H1 (cell line): ENCODE results near the gene DEPDC4. TPM values are rescaled to one million over a fixed set of nuclear protein-coding genes. Genes with fewer than 3 reads are reported as not detected.

Experiments
- CTCF ChIA-PET: fragments of 300-600 bp; sonication (Branson Sonifier 250); formaldehyde crosslinking; loops from one replicate; lab custom pipeline; 2021; ENCODE audit not compliant: partially characterized antibody; lab: Charles Lee
- POLR2A ChIA-PET: fragments of 300-600 bp; sonication (Branson Sonifier 250); formaldehyde crosslinking; loops from one replicate; lab custom pipeline; 2021; ENCODE audit warnings: inconsistent platforms; ENCODE audit not compliant: partially characterized antibody; lab: Charles Lee
- DNase-seq, 2 experiments: peaks; one replicate each; pipeline versions ENCODE4 v3.0.0 to v3.0.0-alpha.2; 2010 to 2022; ENCODE audit warnings: low spot score in 2 of 2, low read depth in 1 of 2, mixed read lengths in 1 of 2
- FAIRE-seq: peaks from 2 replicates; lab custom pipeline; 2011; peaks lifted over from hg19 to GRCh38; lab: Jason Lieb, UNC
- H2AFZ ChIP-seq: 2 replicates; pipeline ENCODE4 v1.8.1; 2012; ENCODE audit warnings: low read length, inconsistent platforms
- H2AK5ac ChIP-seq: 2 replicates; pipeline ENCODE4 v1.6.1; 2013; ENCODE audit warnings: low read depth, low read length
- H2BK120ac ChIP-seq: replicated peaks from 2 replicates; pipeline ENCODE3; 2013; ENCODE audit warnings: low read depth, low read length, inconsistent platforms
- H2BK12ac ChIP-seq: 2 replicates; pipeline ENCODE4 v1.6.1; 2013; ENCODE audit warnings: low read depth, low read length
- H2BK15ac ChIP-seq: 2 replicates; pipeline ENCODE4 v1.6.1; 2013; ENCODE audit warnings: low read length
- H2BK20ac ChIP-seq: 2 replicates; pipeline ENCODE4 v1.6.1; 2013; ENCODE audit warnings: low read length
- H2BK5ac ChIP-seq: 2 replicates; pipeline ENCODE4 v1.6.1; 2013; ENCODE audit warnings: low read depth, low read length
- H3K14ac ChIP-seq: 2 replicates; pipeline ENCODE4 v1.6.1; 2013; ENCODE audit warnings: inconsistent platforms; ENCODE audit not compliant: insufficient read length
- H3K18ac ChIP-seq: 2 replicates; pipeline ENCODE4 v1.6.1; 2013; ENCODE audit warnings: low read length; ENCODE audit errors: extremely low read depth
- H3K23ac ChIP-seq: 2 replicates; pipeline ENCODE4 v1.6.1; 2013; ENCODE audit warnings: inconsistent platforms; ENCODE audit not compliant: insufficient read length
- H3K23me2 ChIP-seq: 2 replicates; pipeline ENCODE4 v1.6.1; 2013; ENCODE audit warnings: low read depth, low read length
- H3K27ac ChIP-seq: 2 replicates; pipeline ENCODE4 v1.6.1; 2011; ENCODE audit warnings: low read depth, low read length, inconsistent platforms
- H3K27me3 ChIP-seq, 4 experiments: replicated peaks in 1 of 4; 1 replicate in 1 of 4; 2 replicates in 3 of 4; pipeline versions ENCODE4 v1.6.1 to v1.8.1; 2011 to 2013; ENCODE audit warnings: low read length in 3 of 4, mild to moderate bottlenecking in 3 of 4, inconsistent platforms in 2 of 4, mixed read lengths in 2 of 4, moderate library complexity in 1 of 4; ENCODE audit not compliant: control insufficient read depth in 3 of 4, insufficient read depth in 3 of 4; ENCODE audit errors: extremely low read depth in 1 of 4
- H3K36me3 ChIP-seq, 4 experiments: 2 replicates each; pipeline versions ENCODE4 v1.6.1 to v1.8.1; 2011 to 2013; ENCODE audit warnings: mild to moderate bottlenecking in 4 of 4, low read length in 3 of 4, moderate library complexity in 2 of 4, control low read depth in 1 of 4, inconsistent platforms in 1 of 4; ENCODE audit not compliant: insufficient read depth in 4 of 4, control insufficient read depth in 2 of 4
- H3K4ac ChIP-seq: replicated peaks from 2 replicates; pipeline ENCODE3; 2013; ENCODE audit warnings: low read length, low read depth, mixed read lengths, inconsistent platforms; ENCODE audit not compliant: insufficient read length
- H3K4me1 ChIP-seq, 4 experiments: replicated peaks in 1 of 4; 1 replicate in 1 of 4; 2 replicates in 3 of 4; pipeline versions ENCODE4 v1.6.1 to v1.8.1; 2011 to 2013; ENCODE audit warnings: low read length in 3 of 4, inconsistent platforms in 2 of 4, mixed read lengths in 1 of 4; ENCODE audit not compliant: insufficient read depth in 4 of 4, control insufficient read depth in 3 of 4
- H3K4me2 ChIP-seq, 2 experiments: 2 replicates each; pipeline versions ENCODE4 v1.6.1 to v1.8.1; 2011 to 2013; ENCODE audit warnings: low read depth in 2 of 2, low read length in 2 of 2, control low read depth in 1 of 2, inconsistent platforms in 1 of 2, mild to moderate bottlenecking in 1 of 2; ENCODE audit not compliant: insufficient read depth in 1 of 2
- H3K4me3 ChIP-seq, 4 experiments: fragments of 200-600, 300-600 bp in 1 of 4; sonication (generic), shearing (Covaris generic), sonication (Bioruptor Twin) in 1 of 4; 2 replicates each; pipeline versions ENCODE4 v1.5.1 to v1.8.1; 2011 to 2016; ENCODE audit warnings: low read length in 4 of 4, low read depth in 3 of 4, control low read depth in 2 of 4, inconsistent platforms in 2 of 4, mild to moderate bottlenecking in 2 of 4, mixed read lengths in 1 of 4, moderate library complexity in 1 of 4; ENCODE audit not compliant: insufficient read depth in 2 of 4; ENCODE audit errors: extremely low read depth in 1 of 4
- H3K56ac ChIP-seq: replicated peaks from 2 replicates; pipeline ENCODE3; 2013; ENCODE audit warnings: low read depth, mild to moderate bottlenecking, mixed read lengths, low read length, inconsistent platforms; ENCODE audit not compliant: insufficient read length
- H3K79me1 ChIP-seq: 2 replicates; pipeline ENCODE4 v1.6.1; 2013; ENCODE audit warnings: low read depth, low read length, control low read depth
- H3K79me2 ChIP-seq, 2 experiments: 2 replicates each; pipeline versions ENCODE4 v1.6.1 to v1.8.1; 2012 to 2013; ENCODE audit warnings: low read length in 2 of 2, mild to moderate bottlenecking in 2 of 2, inconsistent platforms in 1 of 2; ENCODE audit not compliant: insufficient read depth in 2 of 2, control insufficient read depth in 1 of 2
- H3K9ac ChIP-seq, 4 experiments: replicated peaks in 1 of 4; 1 replicate in 1 of 4; 2 replicates in 3 of 4; pipeline versions ENCODE4 v1.6.1 to v1.8.1; 2011 to 2013; ENCODE audit warnings: low read depth in 3 of 4, low read length in 3 of 4, control low read depth in 2 of 4, mild to moderate bottlenecking in 2 of 4, moderate library complexity in 2 of 4, inconsistent platforms in 1 of 4; ENCODE audit errors: extremely low read depth in 1 of 4
- H3K9me3 ChIP-seq, 2 experiments: 2 replicates each; pipeline versions ENCODE4 v1.6.1 to v1.8.1; 2012 to 2013; ENCODE audit warnings: mild to moderate bottlenecking in 2 of 2, moderate library complexity in 2 of 2, control low read depth in 1 of 2, inconsistent platforms in 1 of 2, low read depth in 1 of 2, low read length in 1 of 2, mixed read lengths in 1 of 2; ENCODE audit not compliant: insufficient read depth in 2 of 2
- H4K20me1 ChIP-seq, 2 experiments: replicated peaks in 1 of 2; 2 replicates each; pipeline versions ENCODE3 to v1.8.1; 2011 to 2013; ENCODE audit warnings: inconsistent platforms in 2 of 2, low read length in 2 of 2, mild to moderate bottlenecking in 1 of 2; ENCODE audit not compliant: insufficient read depth in 2 of 2, control insufficient read depth in 1 of 2
- H4K5ac ChIP-seq: 2 replicates; pipeline ENCODE4 v1.6.1; 2013; ENCODE audit warnings: low read length, low read depth, mixed read lengths, inconsistent platforms; ENCODE audit not compliant: insufficient read length
- H4K8ac ChIP-seq: 2 replicates; pipeline ENCODE4 v1.8.0; 2013; ENCODE audit warnings: mild to moderate bottlenecking, moderate library complexity, low read length, inconsistent platforms; ENCODE audit not compliant: insufficient read depth; ENCODE audit errors: extremely low read depth
- H4K91ac ChIP-seq: replicated peaks from 2 replicates; pipeline ENCODE3; 2013; ENCODE audit warnings: low read length, mixed read lengths, inconsistent platforms; ENCODE audit not compliant: insufficient read length
- BCL11A ChIP-seq, 2 experiments: IDR thresholded peaks; one replicate each; pipeline ENCODE4 v1.6.1; 2011; ENCODE audit warnings: low read depth in 2 of 2, low read length in 2 of 2, mild to moderate bottlenecking in 2 of 2
- BRCA1 ChIP-seq: IDR thresholded peaks from 2 replicates; pipeline ENCODE4 v1.6.1; 2012; ENCODE audit warnings: low read depth, low read length, improper control_type of control experiment
- GTF2F1 ChIP-seq: IDR thresholded peaks from 2 replicates; pipeline ENCODE4 v1.6.1; 2012; ENCODE audit warnings: low read depth, low read length, improper control_type of control experiment, borderline replicate concordance
- POLR2AphosphoS5 ChIP-seq: IDR thresholded peaks from 2 replicates; pipeline ENCODE4 v1.6.1; 2011; ENCODE audit warnings: low read depth, low read length
- RBBP5 ChIP-seq: IDR thresholded peaks from 2 replicates; pipeline ENCODE4 v1.7.1; 2012; ENCODE audit warnings: low read depth, mild to moderate bottlenecking, inconsistent platforms, low read length, moderate library complexity, borderline replicate concordance
- SIRT6 ChIP-seq: IDR thresholded peaks from one replicate; pipeline ENCODE4 v1.7.1; 2012; ENCODE audit warnings: low read length, inconsistent platforms
- TAF1 ChIP-seq: IDR thresholded peaks from 2 replicates; pipeline ENCODE4 v1.6.1; 2011; ENCODE audit warnings: mild to moderate bottlenecking, low read depth, low read length
- TBP ChIP-seq: IDR thresholded peaks from 2 replicates; pipeline ENCODE4 v1.6.1; 2011; ENCODE audit warnings: low read depth, low read length, improper control_type of control experiment
- ZNF274 ChIP-seq: IDR thresholded peaks from 2 replicates; pipeline ENCODE4 v1.7.0; 2012; ENCODE audit warnings: low read length, borderline replicate concordance; ENCODE audit errors: extremely low read depth
- WGBS, 2 experiments: shearing (Covaris generic) in 1 of 2; methylation state at CpG; one replicate each; pipeline versions ENCODE4 v1.1.6 to v1.1.7; 2013 to 2015; ENCODE audit warnings: low lambda C conversion rate in 2 of 2, mixed read lengths in 2 of 2, inconsistent platforms in 1 of 2, low coverage in 1 of 2, missing lambda C conversion rate in 1 of 2; ENCODE audit not compliant: insufficient replicate concordance in 2 of 2, insufficient coverage in 1 of 2, insufficient read length in 1 of 2; ENCODE audit errors: extremely low coverage in 1 of 2, missing lambda C conversion rate in 1 of 2; 5-methylcytosine and 5-hydroxymethylcytosine counted together
- polyA plus RNA-seq, 7 experiments: library from polyadenylated mRNA; depleted of rRNA in 3 of 7; stranded (reverse) in 5 of 7; unstranded in 2 of 7; fragments of >200 nt in 5 of 7; fragments of 200-250 nt in 2 of 7; gene quantifications; 1 replicate in 5 of 7; 2 replicates in 1 of 7; 4 replicates in 1 of 7; pipeline versions ENCODE4 v1.2.1 to v1.2.3, GENCODE V29; 2011 to 2013; ENCODE audit warnings: missing spikeins in 2 of 7, mixed read lengths in 2 of 7
- total RNA-seq: library from RNA; stranded (reverse); fragmentation: NEBNext Ultra II Directional; extraction: Animal tissue kit (Norgen Biotek cat#: 25700); gene quantifications from 2 replicates; pipeline ENCODE4 v1.2.1, GENCODE V29; 2021

The DEPDC4 gene
- total and polyA plus RNA-seq, 2 of the 8 experiments (the other 6 are each of a cell fraction or from before 2014, with no cell fraction given): 0.80 to 3.8 TPM

GRCh38 chr12:100197486-100197885 is 69.4 kb downstream of the DEPDC4 start:
- ChIA-PET CTCF (no interaction called here), POLR2A (interaction anchor here (1.2 to 1.9 kb wide), 2 partner anchors 46 to 51 kb away, joined by 3 to 4 read pairs; no protein-coding TSS in a partner anchor)
- H2BK5ac ChIP-seq: no peak overlapping the region
- no peak overlapping the region for H3K14ac ChIP-seq
- H4K91ac ChIP-seq: no peak overlapping the region
- no peak overlapping the region for H2AFZ ChIP-seq
- H3K56ac ChIP-seq: no peak overlapping the region
- no peak overlapping the region for H3K4me2 ChIP-seq
- no peaks in the 10 kb centered on the region for H3K9me3 ChIP-seq
- H3K27me3 ChIP-seq: no peaks in the 10 kb centered on the region
- FAIRE-seq: no peak
- no peak overlapping the region for H4K5ac ChIP-seq
- 92% methylated on average over 4 of the region's 4 CpGs; no CpG with 5 or more reads in 1 of the 2 experiments for WGBS, 2 experiments
- H3K9ac ChIP-seq: no peak overlapping the region
- no peak overlapping the region for H2BK20ac ChIP-seq
- H4K8ac ChIP-seq: no peak overlapping the region
- H4K20me1 ChIP-seq: no peaks in the 10 kb centered on the region
- H3K23me2 ChIP-seq: peaks cover 9% of the 10 kb centered on the region; the same call in 1 of the 2 replicates
- no peaks in the 10 kb centered on the region; the same call in 1 of the 2 replicates for H3K79me1 ChIP-seq
- no peak overlapping the region for H3K4ac ChIP-seq
- H3K23ac ChIP-seq: no peak overlapping the region
- H3K4me3 ChIP-seq: no peak overlapping the region
- no peak overlapping the region for H2BK12ac ChIP-seq
- peaks cover 0 to 9% (median 3%) of the 10 kb centered on the region in 4 experiments; a peak in 3 of 8 replicates for H3K36me3 ChIP-seq
- H2BK120ac ChIP-seq: no peak overlapping the region
- no peak overlapping the region for H2AK5ac ChIP-seq
- TF ChIP-seq RBBP5: no peak
- TF ChIP-seq SIRT6: no peak
- no peak for TF ChIP-seq POLR2AphosphoS5
- TF ChIP-seq BRCA1: no peak
- TF ChIP-seq TBP: no peak
- TF ChIP-seq ZNF274: no peak
- no peak for TF ChIP-seq GTF2F1
- TF ChIP-seq TAF1: no peak
- TF ChIP-seq BCL11A (IDR thresholded peaks at IDR 0.05; ENCODE audit: low read depth in 2 of 2, low read length in 2 of 2): no peak
- peaks cover 0 to 3% (median 0%) of the 10 kb centered on the region in 4 experiments; a peak in 2 of 7 replicates for H3K4me1 ChIP-seq
- H2BK15ac ChIP-seq: no peak overlapping the region
- H3K79me2 ChIP-seq: peaks cover 0 to 24% of the 10 kb centered on the region in 2 experiments; a peak in 3 of 4 replicates
- H3K18ac ChIP-seq: no peak overlapping the region
- no peak overlapping the region for H3K27ac ChIP-seq
- no peak for DNase-seq
